ENCODE measurements around the gene ARL15.

- TF ChIP-seq GATA2 (IDR thresholded peaks at IDR 0.05; ENCODE audit: low read depth, low read length), result no peak
- TF ChIP-seq GATA3 (IDR thresholded peaks at IDR 0.05; ENCODE audit: low read depth, low read length), result no peak
These were observed 314.4 kb downstream of the ARL15 start for GRCh38 chr5:53996008-53996407.

Data from SH-SY5Y (cell line).